HG03097 (cell line): ENCODE measurements around the gene SPTAN1.
"Not testable (repeated sequence)": the region's sequence is repeated elsewhere in the genome, so short reads cannot be mapped to it uniquely, and the experiment has no call there.

Source experiments
- ATAC-seq: cut with Tn5 transposase; IDR thresholded peaks from one replicate; pipeline ENCODE4 v1.9.1; 2021; ENCODE audit not compliant: unreplicated experiment, low FRiP score

SPTAN1 gene

GRCh38 chr9:128656416-128657343 lies 104.3 kb downstream of the SPTAN1 start, which contains the start of gene DYNC2I2:
Gene DYNC2I2, minus strand, starts transcription at chr9:128656847. Its CDS starts 121 bp downstream, at chr9:128656726.
- ATAC-seq, result peak; percentile 54

GRCh38 chr9:128657344-128657704 lies 104.9 kb downstream of the SPTAN1 start:
- ATAC-seq, result no peak

- ATAC-seq, result no peak
Measured at GRCh38 chr9:128657796-128658195, 105.4 kb downstream of the SPTAN1 start.

DNA sequence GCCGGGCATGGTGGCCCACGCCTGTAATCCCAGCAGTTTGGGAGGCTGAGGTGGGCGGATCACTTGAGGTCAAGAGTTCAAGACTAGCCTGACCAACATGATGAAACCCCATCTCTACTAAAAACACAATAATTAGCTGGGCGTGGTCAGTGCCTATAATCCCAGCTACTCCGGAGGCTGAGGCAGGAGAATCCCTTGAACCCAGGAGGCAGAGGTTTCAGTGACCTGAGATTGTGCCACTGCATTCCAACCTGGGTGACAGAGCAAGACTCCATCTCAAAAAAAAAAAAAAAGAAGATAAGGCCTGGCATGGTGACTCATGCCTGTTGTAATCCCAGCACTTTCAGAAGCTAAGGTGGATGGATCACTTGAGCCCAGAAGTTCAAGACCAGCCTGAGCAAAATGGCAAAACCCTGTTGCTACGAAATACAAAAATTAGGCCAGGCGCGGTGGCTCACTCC lies 114.1 kb downstream of the SPTAN1 start:
- not testable (repeated sequence) for ATAC-seq

- no peak for ATAC-seq
Measured at GRCh38 chr9:128669786-128670185, 117.4 kb downstream of the SPTAN1 start.

DNA sequence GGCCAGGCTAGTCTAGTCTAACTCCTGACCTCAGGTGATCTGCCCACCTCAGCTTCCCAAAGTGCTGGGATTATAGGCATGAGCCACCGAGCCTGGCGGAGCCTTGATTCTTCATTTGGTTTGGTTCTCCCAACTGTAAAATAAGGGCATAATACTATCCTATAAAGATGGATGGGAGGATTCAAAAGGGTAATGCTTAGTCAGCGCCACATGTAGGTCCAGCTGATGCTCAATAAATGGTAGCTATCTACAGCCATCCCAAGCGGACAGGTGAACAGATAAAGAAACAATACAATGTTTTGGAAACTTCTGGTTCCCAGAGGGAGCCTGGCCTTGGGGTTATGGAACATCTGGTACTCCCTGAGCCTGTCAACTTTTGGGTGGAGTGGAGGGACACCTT lies 123.0 kb downstream of the SPTAN1 start:
- no peak for ATAC-seq

- ATAC-seq, result no peak
Measured at GRCh38 chr9:128677794-128678193, 125.4 kb downstream of the SPTAN1 start.
